Vagina (tissue), 2 donors: Measurements from ENCODE around the gene FAM181A.

Experiments used
- CTCF ChIP-seq, 3 experiments: fragments of 450-650 bp in 2 of 3; fragments of 200-600 bp in 1 of 3; sonication (generic) in 1 of 3; IDR thresholded peaks; one replicate each; pipeline ENCODE4 v1.5.1; 2017 to 2019; ENCODE audit warnings: antibody characterized with exemption in 3 of 3, mild to moderate bottlenecking in 2 of 3, moderate library complexity in 2 of 3
- POLR2A ChIP-seq, 2 donors: fragments of 450-650 bp; IDR thresholded peaks; one replicate each; pipeline ENCODE4 v1.6.1; 2017; ENCODE audit warnings: antibody characterized with exemption in 2 of 2, mild to moderate bottlenecking in 2 of 2, moderate library complexity in 2 of 2
- POLR2AphosphoS5 ChIP-seq, 2 donors: sonication (generic); formaldehyde crosslinking; IDR thresholded peaks; one replicate each; pipeline ENCODE4 v1.9.0; 2017; ENCODE audit warnings: antibody characterized with exemption in 2 of 2, mild to moderate bottlenecking in 2 of 2, low read depth in 1 of 2; ENCODE audit not compliant: insufficient read depth in 1 of 2

- TF ChIP-seq CTCF (IDR thresholded peaks at IDR 0.05), result no peak
- no peak for TF ChIP-seq POLR2A (IDR thresholded peaks at IDR 0.05)
- TF ChIP-seq POLR2AphosphoS5 (IDR thresholded peaks at IDR 0.05; ENCODE audit: insufficient read depth in 1 of 2, low read depth in 1 of 2), result no peak
Measured at GRCh38 chr14:93969082-93969828, 42.1 kb downstream of the FAM181A start.
